HEK293T (cell line): ENCODE results near the gene THRB.

Source experiments
- FOXK2 ChIP-seq: fragments of 450-650 bp; IDR thresholded peaks from 2 replicates; pipeline ENCODE4 v1.6.1; 2016; ENCODE audit warnings: mild to moderate bottlenecking
- SP1 ChIP-seq: fragments of 450-650 bp; IDR thresholded peaks from 2 replicates; pipeline ENCODE4 v1.6.1; 2017

GRCh38 chr3:24407980-24408680, 86.5 kb downstream of the THRB start:
- TF ChIP-seq FOXK2 (no peak), SP1 (no peak)
